ENCODE results near the gene CLIP1.
"Not testable (repeated sequence)": the region's sequence is repeated elsewhere in the genome, so short reads cannot be mapped to it uniquely, and the experiment has no call there.

The CLIP1 gene

GRCh38 chr12:122397981-122398380, 24.5 kb downstream of the CLIP1 start:
- DNase-seq (ENCODE audit: low read depth in 2 of 2), result not testable (repeated sequence)

GRCh38 chr12:122395319-122395718, 27.1 kb downstream of the CLIP1 start:
- no peak for DNase-seq (ENCODE audit: low read depth in 2 of 2)

GRCh38 chr12:122394626-122395194, 27.8 kb downstream of the CLIP1 start:
- no peak for DNase-seq (ENCODE audit: low read depth in 2 of 2)

- DNase-seq (ENCODE audit: low read depth in 2 of 2), result no peak
Measured at GRCh38 chr12:122393817-122394216, 28.7 kb downstream of the CLIP1 start.

GRCh38 chr12:122392411-122392810, 30.1 kb downstream of the CLIP1 start:
- DNase-seq (ENCODE audit: low read depth in 2 of 2), result no peak

- DNase-seq (ENCODE audit: low read depth in 2 of 2), result no peak
Measured at GRCh38 chr12:122389677-122390076, 32.8 kb downstream of the CLIP1 start.

GRCh38 chr12:122387887-122388286, 34.6 kb downstream of the CLIP1 start:
- DNase-seq (ENCODE audit: low read depth in 2 of 2), result no peak

- DNase-seq (ENCODE audit: low read depth in 2 of 2), result no peak
Measured at GRCh38 chr12:122385171-122386016, 37.1 kb downstream of the CLIP1 start.

- DNase-seq (ENCODE audit: low read depth in 2 of 2), result no peak
Measured at GRCh38 chr12:122382919-122383350, 39.5 kb downstream of the CLIP1 start.

GRCh38 chr12:122381021-122381420, 41.4 kb downstream of the CLIP1 start:
- DNase-seq (ENCODE audit: low read depth in 2 of 2), result no peak

GRCh38 chr12:122376751-122377150, 45.7 kb downstream of the CLIP1 start:
- DNase-seq (ENCODE audit: low read depth in 2 of 2), result not testable (repeated sequence)

GRCh38 chr12:122374707-122375106, 47.8 kb downstream of the CLIP1 start:
- no peak for DNase-seq (ENCODE audit: low read depth in 2 of 2)

GRCh38 chr12:122371475-122372045, 50.9 kb downstream of the CLIP1 start:
- no peak for DNase-seq (ENCODE audit: low read depth in 2 of 2)

GRCh38 chr12:122368361-122369073, 54.0 kb downstream of the CLIP1 start:
- no peak for DNase-seq (ENCODE audit: low read depth in 2 of 2)

- not testable (repeated sequence) for DNase-seq (ENCODE audit: low read depth in 2 of 2)
Measured at GRCh38 chr12:122367632-122368031, 54.8 kb downstream of the CLIP1 start.

GRCh38 chr12:122366685-122367475, 55.6 kb downstream of the CLIP1 start:
- no peak for DNase-seq (ENCODE audit: low read depth in 2 of 2)

- DNase-seq (ENCODE audit: low read depth in 2 of 2), result not testable (repeated sequence)
Measured at GRCh38 chr12:122365226-122365625, 57.2 kb downstream of the CLIP1 start.

- DNase-seq (ENCODE audit: low read depth in 2 of 2), result no peak
Measured at GRCh38 chr12:122363782-122364181, 58.7 kb downstream of the CLIP1 start.

- DNase-seq (ENCODE audit: low read depth in 2 of 2), result no peak
Measured at GRCh38 chr12:122362755-122363154, 59.7 kb downstream of the CLIP1 start.

- DNase-seq (ENCODE audit: low read depth in 2 of 2), result not testable (repeated sequence)
Measured at GRCh38 chr12:122358403-122358802, 64.1 kb downstream of the CLIP1 start.

GRCh38 chr12:122357536-122357935, 64.9 kb downstream of the CLIP1 start:
- DNase-seq (ENCODE audit: low read depth in 2 of 2), result not testable (repeated sequence)

All from stimulated activated CD4-positive, alpha-beta T cell treated with anti-CD3 and anti-CD28 coated beads, Interleukin-12 subunit alpha, Interleukin-12 subunit beta, amount 100 ng/mL, for 24 hours (primary cell).